A549 (cell line): ENCODE results near the gene TPM1. TPM values are rescaled to one million over a fixed set of nuclear protein-coding genes. Genes with fewer than 3 reads are reported as not detected.

Experiments
- ATAC-seq, 2 experiments: fragments of 200-7000 bp in 1 of 2; fragments of >200 bp in 1 of 2; cut with Nextera tagmentation in 1 of 2; cut with Tn5 transposase in 1 of 2; 3 replicates each; pipeline versions ENCODE4 v1.8.0 to v1.9.1; 2018 to 2020; ENCODE audit warnings: mild to moderate bottlenecking in 1 of 2, moderate library complexity in 1 of 2
- CTCF ChIA-PET: fragments of 300-600 bp; sonication (Branson Sonifier 250); formaldehyde crosslinking; extraction: SDS; loops from one replicate; lab custom pipeline; 2021; ENCODE audit warnings: antibody characterized with exemption, inconsistent platforms; lab: Yijun Ruan, JAX
- POLR2A ChIA-PET: fragments of 350-600 bp; formaldehyde crosslinking; extraction: SDS; loops from one replicate; lab custom pipeline; 2021; ENCODE audit warnings: antibody characterized with exemption, inconsistent platforms; lab: Yijun Ruan, JAX
- DNase-seq, 2 experiments: peaks; one replicate each; pipeline versions ENCODE4 v3.0.0 to v3.0.0-alpha.2; 2011 to 2016; ENCODE audit warnings: low read depth in 1 of 2, low spot score in 1 of 2
- FAIRE-seq: peaks from 2 replicates; lab custom pipeline; 2011; peaks lifted over from hg19 to GRCh38; lab: Jason Lieb, UNC
- H3K27ac ChIP-seq, 2 experiments: fragments of >200 bp; sonication (Bioruptor Twin); formaldehyde crosslinking; 3 replicates each; pipeline ENCODE4 v1.5.1; 2016 to 2017
- H3K4me1 ChIP-seq: fragments of >200 bp; sonication (Bioruptor Twin); formaldehyde crosslinking; 3 replicates; pipeline ENCODE4 v1.6.1; 2016
- H3K4me2 ChIP-seq: fragments of >200 bp; sonication (Bioruptor Twin); formaldehyde crosslinking; 3 replicates; pipeline ENCODE4 v1.6.1; 2016
- H3K4me3 ChIP-seq: fragments of >200 bp; sonication (Bioruptor Twin); formaldehyde crosslinking; 3 replicates; pipeline ENCODE4 v1.5.1; 2016
- H3K9me3 ChIP-seq: fragments of >200 bp; sonication (Bioruptor Twin); formaldehyde crosslinking; 3 replicates; pipeline ENCODE4 v1.6.1; 2016
- BHLHE40 ChIP-seq: IDR thresholded peaks from 2 replicates; pipeline ENCODE4 v1.6.1; 2012; ENCODE audit warnings: low read depth, low read length, inconsistent platforms
- CHD2 ChIP-seq: fragments of 150-350 bp; IDR thresholded peaks from 2 replicates; pipeline ENCODE4 v1.6.1; 2014; ENCODE audit warnings: low read length; ENCODE audit not compliant: partially characterized antibody
- CHD4 ChIP-seq: fragments of 200-600 bp; sonication (generic); IDR thresholded peaks from 2 replicates; pipeline ENCODE4 v1.6.1; 2016; ENCODE audit warnings: antibody characterized with exemption, mild to moderate bottlenecking, borderline replicate concordance
- HDAC2 ChIP-seq: fragments of 200-600 bp; sonication (generic); IDR thresholded peaks from 2 replicates; pipeline ENCODE4 v1.6.1; 2016
- JUN ChIP-seq, 2 experiments: fragments of >200 bp; sonication (Bioruptor Twin); formaldehyde crosslinking; IDR thresholded peaks; 2 replicates in 1 of 2; 3 replicates in 1 of 2; pipeline ENCODE4 v1.6.1; 2016 to 2017
- KDM1A ChIP-seq: fragments of 200-600 bp; sonication (generic); IDR thresholded peaks from 2 replicates; pipeline ENCODE4 v1.6.1; 2016; ENCODE audit warnings: low read depth, mild to moderate bottlenecking
- MAFK ChIP-seq: fragments of 450-650 bp; IDR thresholded peaks from 2 replicates; pipeline ENCODE4 v1.6.1; 2014; ENCODE audit not compliant: partially characterized antibody
- MYC ChIP-seq: IDR thresholded peaks from 2 replicates; pipeline ENCODE4 v1.6.1; 2012; ENCODE audit warnings: mild to moderate bottlenecking, inconsistent platforms, low read length, improper control_type of control experiment, borderline replicate concordance
- RCOR1 ChIP-seq: fragments of 150-350 bp; IDR thresholded peaks from 2 replicates; pipeline ENCODE4 v1.6.1; 2014; ENCODE audit warnings: antibody characterized with exemption, low read length, low read depth
- RNF2 ChIP-seq: fragments of 200-600 bp; sonication (generic); IDR thresholded peaks from 2 replicates; pipeline ENCODE4 v1.6.1; 2016; ENCODE audit warnings: low read depth, mild to moderate bottlenecking, antibody characterized with exemption, moderate library complexity, borderline replicate concordance
- ZSCAN20 ChIP-seq: fragments of 250-450 bp; sonication (Bioruptor Pico); IDR thresholded peaks from 2 replicates; pipeline ENCODE4 v1.8.0; 2022; ENCODE audit warnings: mild to moderate bottlenecking, moderate library complexity
- WGBS: methylation state at CpG from one replicate; pipeline ENCODE4 v1.1.6; 2017; ENCODE audit errors: missing lambda C conversion rate; 5-methylcytosine and 5-hydroxymethylcytosine counted together
- polyA plus RNA-seq, 4 experiments: library from polyadenylated mRNA; depleted of rRNA in 3 of 4; stranded (reverse); fragments of >200 nt; fragmentation: RNase III in 1 of 4; extraction: RNeasy Plus Mini Kit Qiagen cat#74134 plus additional on column Dnase treatment in 1 of 4; gene quantifications; 2 replicates in 3 of 4; 3 replicates in 1 of 4; pipeline ENCODE4 v1.2.3, GENCODE V29; 2011 to 2017
- TF ChIP-seq, protein P1 (sequence below): IDR thresholded peaks from 2 replicates; pipeline ENCODE4 v1.6.1; 2012
- TF ChIP-seq, protein P2 (sequence below): fragments of 150-350 bp; IDR thresholded peaks from 2 replicates; pipeline ENCODE4 v1.6.1; 2014; ENCODE audit warnings: low read depth, mild to moderate bottlenecking, low read length
- TF ChIP-seq, protein P3 (sequence below): IDR thresholded peaks from 2 replicates; pipeline ENCODE4 v1.6.1; 2012

The TPM1 gene
- polyA plus RNA-seq, 2 of the 4 experiments (the other 2 are of a cell fraction): 894 to 954 TPM

DNA sequence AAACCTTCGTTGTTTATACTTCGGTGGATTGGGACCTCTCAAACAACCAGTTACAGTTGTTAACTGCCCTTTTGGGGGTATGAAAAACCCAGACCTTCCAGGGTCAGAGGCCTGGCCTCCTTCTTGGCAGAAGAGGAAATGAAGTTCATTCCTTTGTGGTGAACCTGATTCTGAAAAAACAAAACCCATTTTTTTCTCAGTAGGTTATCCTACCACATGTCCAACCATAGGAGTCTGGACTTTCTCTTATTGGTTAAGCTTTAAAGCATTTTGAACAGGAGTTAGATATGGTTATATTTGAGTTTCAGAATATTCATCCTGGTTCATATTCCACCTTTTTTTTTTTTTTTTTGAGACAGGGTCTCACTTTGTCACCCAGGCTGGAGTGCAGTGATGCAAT lies 71.9 kb downstream of the TPM1 start:
- TF ChIP-seq KDM1A (no peak), MAFK (no peak), CHD4 (no peak), ZSCAN20 (CRISPR knock-in tag) (no peak), BHLHE40 (no peak), RCOR1 (no peak), MYC (no peak), JUN (IDR thresholded peaks at IDR 0.05) (no peak), HDAC2 (no peak), RNF2 (no peak), CHD2 (no peak)
- TF ChIP-seq, protein P1, sequence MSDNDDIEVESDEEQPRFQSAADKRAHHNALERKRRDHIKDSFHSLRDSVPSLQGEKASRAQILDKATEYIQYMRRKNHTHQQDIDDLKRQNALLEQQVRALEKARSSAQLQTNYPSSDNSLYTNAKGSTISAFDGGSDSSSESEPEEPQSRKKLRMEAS: no peak
- TF ChIP-seq, protein P2, sequence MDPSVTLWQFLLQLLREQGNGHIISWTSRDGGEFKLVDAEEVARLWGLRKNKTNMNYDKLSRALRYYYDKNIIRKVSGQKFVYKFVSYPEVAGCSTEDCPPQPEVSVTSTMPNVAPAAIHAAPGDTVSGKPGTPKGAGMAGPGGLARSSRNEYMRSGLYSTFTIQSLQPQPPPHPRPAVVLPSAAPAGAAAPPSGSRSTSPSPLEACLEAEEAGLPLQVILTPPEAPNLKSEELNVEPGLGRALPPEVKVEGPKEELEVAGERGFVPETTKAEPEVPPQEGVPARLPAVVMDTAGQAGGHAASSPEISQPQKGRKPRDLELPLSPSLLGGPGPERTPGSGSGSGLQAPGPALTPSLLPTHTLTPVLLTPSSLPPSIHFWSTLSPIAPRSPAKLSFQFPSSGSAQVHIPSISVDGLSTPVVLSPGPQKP: no peak
- TF ChIP-seq, protein P3, sequence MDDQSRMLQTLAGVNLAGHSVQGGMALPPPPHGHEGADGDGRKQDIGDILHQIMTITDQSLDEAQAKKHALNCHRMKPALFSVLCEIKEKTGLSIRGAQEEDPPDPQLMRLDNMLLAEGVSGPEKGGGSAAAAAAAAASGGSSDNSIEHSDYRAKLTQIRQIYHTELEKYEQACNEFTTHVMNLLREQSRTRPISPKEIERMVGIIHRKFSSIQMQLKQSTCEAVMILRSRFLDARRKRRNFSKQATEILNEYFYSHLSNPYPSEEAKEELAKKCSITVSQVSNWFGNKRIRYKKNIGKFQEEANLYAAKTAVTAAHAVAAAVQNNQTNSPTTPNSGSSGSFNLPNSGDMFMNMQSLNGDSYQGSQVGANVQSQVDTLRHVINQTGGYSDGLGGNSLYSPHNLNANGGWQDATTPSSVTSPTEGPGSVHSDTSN: no peak
- no peak overlapping the region for H3K4me3 ChIP-seq
- FAIRE-seq: no peak
- peak overlapping the region; percentile 84 to 92; a peak in 4 of 6 replicates for H3K27ac ChIP-seq
- no peak overlapping the region for H3K4me2 ChIP-seq
- WGBS: 88% methylated on average over 2 of the region's 2 CpGs
- ATAC-seq: no peak
- ChIA-PET CTCF (interaction anchor here (0.6 to 1.6 kb wide), 4 partner anchors 20 to 1697 kb away, joined by 3 to 4 read pairs (median 4); no protein-coding TSS in a partner anchor), POLR2A (no interaction called here)
- H3K4me1 ChIP-seq: peaks cover 24% of the 10 kb centered on the region; the same call in 2 of the 3 replicates
- no peak for DNase-seq
- H3K9me3 ChIP-seq: peaks cover 18% of the 10 kb centered on the region

Other genes starting within 250 kb of the TPM1 start
- gene LACTB, start 79.1 kb downstream of the TPM1 start, polyA plus RNA-seq (2011; rRNA removed): 31.0 and 59.6 TPM in 2 replicates
- 56.5 to 69.8 TPM (median 56.7 TPM) in 3 replicates for gene LACTB, start 79.1 kb downstream of the TPM1 start, polyA plus RNA-seq (2017; fragmentation: RNase III; extraction: RNeasy Plus Mini Kit Qiagen cat#74134 plus additional on column Dnase treatment)
- 742 and 748 TPM in 2 replicates for gene RPS27L, start 114.7 kb downstream of the TPM1 start, polyA plus RNA-seq (2011; rRNA removed)
- gene RPS27L, start 114.7 kb downstream of the TPM1 start, polyA plus RNA-seq (2017; fragmentation: RNase III; extraction: RNeasy Plus Mini Kit Qiagen cat#74134 plus additional on column Dnase treatment): 609 to 664 TPM (median 641 TPM) in 3 replicates
- gene RAB8B, start 146.9 kb downstream of the TPM1 start, polyA plus RNA-seq (2011; rRNA removed): 28.8 and 41.4 TPM in 2 replicates
- gene RAB8B, start 146.9 kb downstream of the TPM1 start, polyA plus RNA-seq (2017; fragmentation: RNase III; extraction: RNeasy Plus Mini Kit Qiagen cat#74134 plus additional on column Dnase treatment): 19.5 to 22.2 TPM (median 21.5 TPM) in 3 replicates
- 25.3 and 28.5 TPM in 2 replicates for gene APH1B, start 234.9 kb downstream of the TPM1 start, polyA plus RNA-seq (2011; rRNA removed)
- gene APH1B, start 234.9 kb downstream of the TPM1 start, polyA plus RNA-seq (2017; fragmentation: RNase III; extraction: RNeasy Plus Mini Kit Qiagen cat#74134 plus additional on column Dnase treatment): 14.0 to 19.8 TPM (median 16.4 TPM) in 3 replicates